Uterus (tissue), 4 donors: ENCODE results near the gene IMPDH2. TPM values are rescaled to one million over a fixed set of nuclear protein-coding genes. Genes with fewer than 3 reads are reported as not detected.

Experiments used
- DNase-seq, 2 donors: peaks; one replicate each; pipeline ENCODE4 v3.0.0-alpha.2; 2019 to 2020
- H3K27ac ChIP-seq, 2 donors: fragments of 200-600 bp; sonication (generic); 1 replicate in 1 of 2; 2 replicates in 1 of 2; pipeline ENCODE4 v1.5.1; 2016 to 2018
- H3K27me3 ChIP-seq, 2 donors: fragments of 200-600 bp; sonication (generic); one replicate each; pipeline ENCODE4 v1.5.1; 2018 to 2019; ENCODE audit warnings: control low read depth in 1 of 2
- H3K36me3 ChIP-seq, 2 donors: fragments of 200-600 bp; sonication (generic); one replicate each; pipeline ENCODE4 v1.5.1; 2019; ENCODE audit warnings: control low read depth in 1 of 2
- H3K4me1 ChIP-seq, 2 donors: fragments of 200-600 bp; sonication (generic); one replicate each; pipeline ENCODE4 v1.5.1; 2018 to 2019; ENCODE audit warnings: control low read depth in 1 of 2
- H3K4me3 ChIP-seq, 2 donors: fragments of 200-600 bp; sonication (generic); 1 replicate in 1 of 2; 2 replicates in 1 of 2; pipeline ENCODE4 v1.5.1; 2018 to 2019; ENCODE audit warnings: mild to moderate bottlenecking in 1 of 2
- H3K9me3 ChIP-seq, 2 donors: fragments of 200-600 bp; sonication (generic); one replicate each; pipeline ENCODE4 v1.5.1; 2019; ENCODE audit warnings: control low read depth in 1 of 2
- CTCF ChIP-seq, 4 experiments: fragments of 200-600 bp in 2 of 4; fragments of 450-650 bp in 2 of 4; sonication (generic) in 2 of 4; IDR thresholded peaks; one replicate each; pipeline ENCODE4 v1.5.1; 2016 to 2019; ENCODE audit warnings: antibody characterized with exemption in 4 of 4, mild to moderate bottlenecking in 2 of 4, moderate library complexity in 1 of 4
- POLR2A ChIP-seq, 2 donors: fragments of 450-650 bp; IDR thresholded peaks; one replicate each; pipeline ENCODE4 v1.6.1; 2016; ENCODE audit warnings: antibody characterized with exemption in 2 of 2, mild to moderate bottlenecking in 1 of 2, moderate library complexity in 1 of 2
- intact Hi-C: fragments of 100-400 bp; cut with DNase I; formaldehyde crosslinking; loops from one replicate; pipeline ENCODE4 v1.15.1; 2023; ENCODE audit warnings: low total_unique reads
- total RNA-seq, 4 donors: library from RNA; depleted of rRNA in 3 of 4; stranded (reverse); fragments of >200 nt in 3 of 4; gene quantifications; one replicate each; pipeline versions ENCODE4 v1.1.0 to v1.2.4, GENCODE V29; 2014 to 2023
- donor health status: DM: yes; HTN: yes; CAD: no.

IMPDH2 gene
- total RNA-seq, 4 donors from 2014 or later = 53.0 to 273 (median 163) TPM

GRCh38 chr3:49054344-49054862, 25.2 kb upstream of the IMPDH2 start:
- H3K4me1 ChIP-seq = no peaks in the 10 kb centered on the region
- H3K27me3 ChIP-seq = no peaks in the 10 kb centered on the region
- no peak overlapping the region for H3K27ac ChIP-seq
- H3K36me3 ChIP-seq = no peaks in the 10 kb centered on the region
- no peaks in the 10 kb centered on the region for H3K9me3 ChIP-seq
- DNase-seq = no peak
- no peak for TF ChIP-seq POLR2A (IDR thresholded peaks at IDR 0.05)
- no peak overlapping the region for H3K4me3 ChIP-seq
- intact Hi-C loops = no loop called here

DNA sequence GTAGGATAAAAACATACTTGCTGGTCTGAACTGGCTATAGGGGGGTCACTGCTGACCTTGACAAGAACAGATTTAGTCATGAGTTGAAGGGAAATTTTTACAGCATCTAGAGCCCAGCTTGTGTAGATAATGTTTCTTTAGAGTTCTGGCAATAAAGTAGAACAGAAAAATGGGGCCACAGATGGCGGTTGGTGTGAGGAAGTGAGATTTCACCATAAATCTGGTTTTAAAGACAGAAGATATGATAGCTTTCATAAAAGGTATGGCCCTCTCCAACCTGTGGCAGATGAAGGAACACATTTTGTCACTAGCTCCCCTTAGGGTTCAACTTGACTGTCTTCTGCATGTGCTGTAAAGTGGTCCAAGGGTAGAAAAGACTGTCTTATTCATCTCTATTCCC, 24.3 kb upstream of the IMPDH2 start:
- no peaks in the 10 kb centered on the region for H3K36me3 ChIP-seq
- H3K4me1 ChIP-seq = no peaks in the 10 kb centered on the region
- TF ChIP-seq POLR2A (IDR thresholded peaks at IDR 0.05) (no peak), CTCF (IDR thresholded peaks at IDR 0.05) (no peak)
- DNase-seq = no peak
- intact Hi-C loops = no loop called here
- H3K9me3 ChIP-seq = no peaks in the 10 kb centered on the region
- no peaks in the 10 kb centered on the region for H3K27me3 ChIP-seq
- H3K4me3 ChIP-seq = no peak overlapping the region
- H3K27ac ChIP-seq = no peak overlapping the region

- intact Hi-C loops = no loop called here
- Histone ChIP-seq H3K9me3 (no peaks in the 10 kb centered on the region), H3K27me3 (no peaks in the 10 kb centered on the region), H3K27ac (no peak overlapping the region), H3K36me3 (no peaks in the 10 kb centered on the region), H3K4me1 (no peaks in the 10 kb centered on the region), H3K4me3 (no peak overlapping the region)
- TF ChIP-seq POLR2A (IDR thresholded peaks at IDR 0.05) (no peak), CTCF (IDR thresholded peaks at IDR 0.05) (no peak)
- no peak for DNase-seq
These were observed 6.1 kb upstream of the IMPDH2 start for GRCh38 chr3:49035281-49035680.

GRCh38 chr3:49034650-49035049, 5.5 kb upstream of the IMPDH2 start:
- DNase-seq = no peak
- Histone ChIP-seq H3K27me3 (no peaks in the 10 kb centered on the region), H3K36me3 (no peaks in the 10 kb centered on the region), H3K4me3 (no peak overlapping the region), H3K27ac (no peak overlapping the region), H3K9me3 (no peaks in the 10 kb centered on the region), H3K4me1 (no peaks in the 10 kb centered on the region)
- intact Hi-C loops = no loop called here
- TF ChIP-seq POLR2A (IDR thresholded peaks at IDR 0.05) = no peak
- no peak for TF ChIP-seq CTCF (IDR thresholded peaks at IDR 0.05)

DNA sequence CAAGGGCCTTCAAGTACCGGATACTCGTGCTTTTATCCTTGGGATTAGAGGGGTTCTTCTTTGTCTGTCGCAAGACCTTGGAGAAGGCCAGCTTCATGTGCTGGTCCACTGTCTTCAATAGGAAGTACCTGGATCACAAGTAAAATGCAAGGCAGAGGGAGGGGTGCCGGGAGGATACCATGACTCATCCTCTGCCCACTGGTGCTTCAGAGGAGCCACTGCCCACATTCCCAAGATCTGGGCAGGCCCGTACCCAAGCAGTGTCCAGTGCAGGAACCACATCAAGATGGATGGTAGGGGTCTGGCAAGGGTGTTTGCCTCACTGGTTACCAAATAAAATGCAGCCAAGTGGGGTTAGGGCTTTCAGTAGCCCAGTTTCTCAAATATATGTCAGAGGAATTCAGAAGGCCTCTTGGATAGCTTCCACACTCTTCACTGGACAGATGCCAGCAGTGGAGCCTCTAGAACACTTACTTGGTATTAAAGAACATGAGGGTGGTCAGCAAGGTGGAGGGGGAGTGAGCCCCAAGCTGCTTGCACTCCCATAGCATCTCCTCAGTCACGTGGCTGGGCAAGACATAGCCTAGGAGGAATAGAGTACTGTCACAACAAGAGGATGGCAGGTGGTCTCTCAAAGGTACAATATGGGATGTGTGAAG, 3.6 kb upstream of the IMPDH2 start:
- H3K27me3 ChIP-seq = no peaks in the 10 kb centered on the region
- H3K4me1 ChIP-seq = peaks cover 5% of the 10 kb centered on the region in 2 donors
- H3K4me3 ChIP-seq = no peak overlapping the region
- no peak overlapping the region for H3K27ac ChIP-seq
- TF ChIP-seq CTCF (IDR thresholded peaks at IDR 0.05) (no peak), POLR2A (IDR thresholded peaks at IDR 0.05) (no peak)
- DNase-seq = peak in 1 of 2 donors; percentile 26
- intact Hi-C loops = no loop called here
- H3K9me3 ChIP-seq = no peaks in the 10 kb centered on the region
- H3K36me3 ChIP-seq = no peaks in the 10 kb centered on the region
